ENCODE measurements around the gene MED20. TPM values are rescaled to one million over a fixed set of nuclear protein-coding genes. Genes with fewer than 3 reads are reported as not detected.
A peak's percentile ranks its signal among the peaks of the same experiment; 100 is the strongest.

Gene MED20
- total RNA-seq, 1 experiment from 2014 or later = 29.8 TPM

GRCh38 chr6:41937472-41937860 lies 16.5 kb upstream of the MED20 start:
- no peak for DNase-seq
- H3K4me1 Mint-ChIP-seq (ENCODE audit: low read depth, unreplicated experiment) = peaks cover 30% of the 10 kb centered on the region
- CTCF ChIA-PET = interaction anchor here (3.3 kb wide), 1 partner anchor 16 kb away, joined by 17 read pairs; the partner anchor contains the start of genes BYSL and MED20
- no peak overlapping the region for H3K27ac Mint-ChIP-seq (ENCODE audit: unreplicated experiment)
- H3K36me3 Mint-ChIP-seq (ENCODE audit: insufficient read depth, unreplicated experiment) = peaks cover 58% of the 10 kb centered on the region
- H3K27me3 Mint-ChIP-seq (ENCODE audit: unreplicated experiment) = no peaks in the 10 kb centered on the region
- intact Hi-C loops (cut with micrococcal nuclease; ENCODE audit: unreplicated experiment) = no loop called here
- BruUV-seq (replicated peaks) = no TSS peak
- no peaks in the 10 kb centered on the region for H3K9me3 Mint-ChIP-seq (ENCODE audit: low read depth, unreplicated experiment)
- no peak for TF ChIP-seq CTCF (IDR thresholded peaks at IDR 0.05; ENCODE audit: unreplicated experiment)
- H3K4me3 Mint-ChIP-seq (ENCODE audit: low read depth, unreplicated experiment) = no peak overlapping the region

- intact Hi-C loops (cut with micrococcal nuclease; ENCODE audit: unreplicated experiment) = loop anchor here (1.0 kb wide), 2 partner anchors 90 to 108 kb away; no protein-coding TSS in a partner anchor
- BruUV-seq (replicated peaks) = no TSS peak
- peak; percentile 86 for TF ChIP-seq CTCF (IDR thresholded peaks at IDR 0.05; ENCODE audit: unreplicated experiment)
- no peak overlapping the region for H3K4me3 Mint-ChIP-seq (ENCODE audit: low read depth, unreplicated experiment)
- peaks cover 30% of the 10 kb centered on the region for H3K4me1 Mint-ChIP-seq (ENCODE audit: low read depth, unreplicated experiment)
- H3K27me3 Mint-ChIP-seq (ENCODE audit: unreplicated experiment) = no peaks in the 10 kb centered on the region
- H3K36me3 Mint-ChIP-seq (ENCODE audit: insufficient read depth, unreplicated experiment) = peaks cover 60% of the 10 kb centered on the region
- H3K9me3 Mint-ChIP-seq (ENCODE audit: low read depth, unreplicated experiment) = no peaks in the 10 kb centered on the region
- CTCF ChIA-PET = interaction anchor here (0.8 to 1.5 kb wide), 5 partner anchors 9 to 108 kb away, joined by 3 to 7 read pairs (median 3); partner anchors contain the start of genes BYSL and MED20
- DNase-seq = peak; percentile 80
- no peak overlapping the region for H3K27ac Mint-ChIP-seq (ENCODE audit: unreplicated experiment)
These were observed 15.3 kb upstream of the MED20 start for GRCh38 chr6:41936073-41936837.

- CTCF ChIA-PET = interaction anchor here (1.0 to 1.5 kb wide), 3 partner anchors 8 to 108 kb away, joined by 3 to 7 read pairs (median 3); partner anchors contain the start of genes BYSL and MED20
- H3K36me3 Mint-ChIP-seq (ENCODE audit: insufficient read depth, unreplicated experiment) = peaks cover 60% of the 10 kb centered on the region
These were observed 14.7 kb upstream of the MED20 start for GRCh38 chr6:41935685-41936072.

GRCh38 chr6:41935193-41935574 lies 14.2 kb upstream of the MED20 start:
- no peak overlapping the region for H3K4me3 Mint-ChIP-seq (ENCODE audit: low read depth, unreplicated experiment)
- no peak overlapping the region for H3K27ac Mint-ChIP-seq (ENCODE audit: unreplicated experiment)
- no peak for DNase-seq
- intact Hi-C loops (cut with micrococcal nuclease; ENCODE audit: unreplicated experiment) = no loop called here
- CTCF ChIA-PET = interaction anchor here (0.6 to 2.5 kb wide), 3 partner anchors 14 to 116 kb away, joined by 5 to 10 read pairs (median 7); partner anchors contain the start of genes BYSL, MED20 and TAF8
- TF ChIP-seq CTCF (IDR thresholded peaks at IDR 0.05; ENCODE audit: unreplicated experiment) = no peak
- H3K4me1 Mint-ChIP-seq (ENCODE audit: low read depth, unreplicated experiment) = peaks cover 25% of the 10 kb centered on the region
- peaks cover 57% of the 10 kb centered on the region for H3K36me3 Mint-ChIP-seq (ENCODE audit: insufficient read depth, unreplicated experiment)
- TSS peak; percentile 10 for BruUV-seq (replicated peaks)
- no peaks in the 10 kb centered on the region for H3K9me3 Mint-ChIP-seq (ENCODE audit: low read depth, unreplicated experiment)
- H3K27me3 Mint-ChIP-seq (ENCODE audit: unreplicated experiment) = no peaks in the 10 kb centered on the region

More at GRCh38 chr6:41935685-41936072, 14.7 kb upstream of the MED20 start:
- intact Hi-C loops (cut with micrococcal nuclease; ENCODE audit: unreplicated experiment) = loop anchor here (1.0 kb wide), 2 partner anchors 89 to 109 kb away; no protein-coding TSS in a partner anchor
- Mint-ChIP-seq H3K9me3 (ENCODE audit: low read depth, unreplicated experiment) (no peaks in the 10 kb centered on the region), H3K4me3 (ENCODE audit: low read depth, unreplicated experiment) (no peak overlapping the region), H3K27me3 (ENCODE audit: unreplicated experiment) (no peaks in the 10 kb centered on the region), H3K27ac (ENCODE audit: unreplicated experiment) (no peak overlapping the region), H3K4me1 (ENCODE audit: low read depth, unreplicated experiment) (peaks cover 30% of the 10 kb centered on the region)
- DNase-seq = no peak
- no TSS peak for BruUV-seq (replicated peaks)
- TF ChIP-seq CTCF (IDR thresholded peaks at IDR 0.05; ENCODE audit: unreplicated experiment) = no peak
